HEK293T (cell line): ENCODE data around the gene ATG9B.

ENCODE experiments used
- BHLHE40 ChIP-seq: fragments of 450-650 bp; IDR thresholded peaks from 2 replicates; pipeline ENCODE4 v1.6.1; 2016; ENCODE audit warnings: mild to moderate bottlenecking, moderate library complexity, borderline replicate concordance
- ELF4 ChIP-seq: fragments of 450-650 bp; IDR thresholded peaks from 2 replicates; pipeline ENCODE4 v1.6.1; 2017; ENCODE audit warnings: antibody characterized with exemption
- FOXK2 ChIP-seq: fragments of 450-650 bp; IDR thresholded peaks from 2 replicates; pipeline ENCODE4 v1.6.1; 2016; ENCODE audit warnings: mild to moderate bottlenecking
- SP1 ChIP-seq: fragments of 450-650 bp; IDR thresholded peaks from 2 replicates; pipeline ENCODE4 v1.6.1; 2017
- SUZ12 ChIP-seq: fragments of 450-650 bp; IDR thresholded peaks from 2 replicates; pipeline ENCODE4 v1.6.1; 2016; ENCODE audit warnings: mild to moderate bottlenecking

GRCh38 chr7:151012031-151012692 is 12.1 kb downstream of the ATG9B start:
- no peak for TF ChIP-seq SP1
- no peak for TF ChIP-seq BHLHE40
- TF ChIP-seq FOXK2: no peak
- no peak for TF ChIP-seq ELF4
- no peak for TF ChIP-seq SUZ12
